Activated CD4-positive, alpha-beta T cell treated with anti-CD3 and anti-CD28 coated beads, Interleukin-2, Interleukin-6, amounts not matched to agents 100 ng/mL and 50 ng/mL, durations not matched to agents 16 hours and 8 hours (primary cell): ENCODE data around the gene ZNF460.

Source experiments
- DNase-seq: peaks from one replicate; pipeline ENCODE4 v3.0.0-alpha.2; 2020

ZNF460 gene

DNA sequence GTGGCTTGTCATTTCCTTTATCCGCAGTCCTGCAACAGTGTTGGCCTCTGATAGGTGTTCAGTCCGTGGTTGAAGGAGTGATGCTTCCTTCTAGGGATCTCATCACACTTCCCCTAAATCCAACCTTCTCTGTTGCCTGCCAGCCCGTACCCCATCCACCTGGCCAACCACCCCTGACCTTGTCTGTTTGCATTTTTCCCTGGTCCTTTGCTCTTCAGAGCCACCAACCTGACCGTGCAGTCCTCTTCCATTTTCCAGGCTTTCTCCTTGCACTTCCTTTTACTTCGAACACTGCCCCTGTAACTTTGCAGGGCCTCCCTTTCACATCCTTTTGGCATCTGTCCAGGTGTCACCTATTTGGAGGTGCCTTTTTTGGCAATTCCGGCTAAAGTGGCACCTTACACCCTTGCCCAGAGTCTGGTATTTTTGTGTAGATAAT is 696 bp downstream of the ZNF460 start:
- peak; percentile 24 for DNase-seq

DNA sequence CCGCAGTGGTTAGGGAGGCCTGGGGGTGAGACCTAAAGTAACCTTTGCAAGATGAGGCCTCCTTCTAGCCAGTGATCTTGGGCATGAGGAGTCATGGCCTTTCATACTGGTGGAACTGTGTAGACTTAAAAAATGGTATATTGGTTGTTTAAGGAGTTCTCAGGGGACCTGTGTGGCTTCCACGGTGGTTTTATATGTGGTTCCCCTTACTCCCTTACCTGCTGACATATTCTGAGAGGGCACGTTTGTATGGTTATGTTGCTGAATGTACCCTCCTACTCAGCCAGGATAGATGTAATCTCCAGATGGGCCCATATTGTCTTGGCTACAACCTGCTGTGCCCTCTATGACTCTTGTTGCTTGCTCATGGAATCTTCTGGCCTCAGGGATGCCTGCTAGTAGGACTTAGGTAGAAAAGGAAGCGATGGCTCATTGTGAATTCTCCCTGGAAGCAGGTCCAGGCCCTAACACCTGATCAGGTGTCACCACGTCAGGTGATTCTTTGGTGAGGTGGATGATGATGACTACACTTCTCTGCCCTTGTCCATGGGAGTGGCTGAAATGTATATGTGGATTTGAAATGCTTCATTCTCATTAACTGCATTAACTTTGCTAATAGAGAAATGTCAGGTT is 1.8 kb downstream of the ZNF460 start:
- DNase-seq = peak; percentile 36

DNA sequence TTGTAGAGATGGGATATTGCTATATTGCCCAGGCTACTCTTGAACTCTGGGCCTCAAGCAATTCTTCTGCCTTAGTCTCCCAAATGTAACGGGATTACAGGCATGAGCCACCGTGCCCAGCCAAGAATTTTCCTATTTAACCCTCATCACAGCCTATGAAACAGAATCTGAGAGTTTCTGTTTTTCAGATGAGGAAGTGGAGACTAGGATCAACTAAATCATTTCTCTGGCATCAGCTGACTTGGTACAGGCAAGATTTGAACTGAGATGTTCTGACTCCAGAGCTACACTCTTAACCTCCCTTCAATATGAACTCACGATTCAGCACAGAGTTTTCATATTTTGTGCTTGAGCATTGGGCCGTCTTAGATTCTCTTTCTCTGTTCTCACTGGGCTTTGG is 8.1 kb downstream of the ZNF460 start:
- DNase-seq = no peak

DNA sequence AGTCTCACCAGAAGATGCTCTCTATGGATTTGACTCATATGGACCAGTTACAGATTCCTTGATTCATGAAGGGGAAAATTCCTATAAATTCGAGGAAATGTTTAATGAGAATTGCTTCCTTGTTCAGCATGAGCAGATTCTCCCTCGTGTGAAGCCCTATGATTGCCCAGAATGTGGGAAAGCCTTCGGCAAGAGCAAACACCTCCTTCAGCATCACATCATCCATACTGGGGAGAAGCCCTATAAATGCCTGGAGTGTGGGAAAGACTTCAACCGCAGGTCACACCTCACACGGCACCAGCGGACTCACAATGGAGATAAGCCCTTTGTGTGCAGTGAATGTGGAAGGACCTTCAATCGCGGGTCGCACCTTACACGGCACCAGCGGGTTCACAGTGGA is 10.7 kb downstream of the ZNF460 start:
- no peak for DNase-seq

DNA sequence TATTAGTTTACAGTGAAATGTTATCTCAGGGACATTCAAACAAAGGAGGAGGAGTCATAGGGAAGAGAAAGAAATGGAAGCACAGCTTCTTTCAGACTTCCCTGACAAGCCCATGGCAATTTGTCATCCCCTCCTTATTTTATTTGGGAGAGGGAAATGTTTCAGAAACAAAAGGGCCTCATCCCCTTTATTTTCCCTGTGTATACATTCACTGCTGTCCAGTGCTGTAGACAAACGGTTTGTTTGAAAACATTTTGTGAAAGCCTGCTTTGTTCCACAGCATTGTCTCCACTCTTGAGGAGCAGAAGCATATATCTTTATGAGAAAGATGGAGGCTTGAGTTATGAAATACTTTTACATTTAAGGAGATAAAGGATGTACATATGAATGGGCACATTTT is 12.3 kb downstream of the ZNF460 start:
- no peak for DNase-seq

DNA sequence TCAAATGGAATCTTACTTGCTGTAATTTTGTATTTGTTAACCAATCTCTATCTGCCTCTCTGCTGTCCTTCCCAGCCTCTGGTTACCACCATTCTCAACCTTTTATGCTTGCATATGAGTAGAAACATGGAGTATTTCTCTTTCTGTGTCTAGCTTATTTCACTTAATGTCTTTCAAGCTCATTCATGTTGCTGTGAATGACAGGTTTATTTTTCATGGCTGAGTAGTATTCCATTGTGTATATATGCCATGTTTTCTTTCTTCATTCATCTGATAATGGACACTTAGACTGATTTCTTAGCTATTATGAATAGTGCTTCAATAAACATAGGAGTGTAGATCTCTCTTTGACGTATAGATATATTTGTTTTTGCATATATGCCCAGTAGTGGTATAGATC is 13.4 kb downstream of the ZNF460 start:
- DNase-seq = no peak

DNA sequence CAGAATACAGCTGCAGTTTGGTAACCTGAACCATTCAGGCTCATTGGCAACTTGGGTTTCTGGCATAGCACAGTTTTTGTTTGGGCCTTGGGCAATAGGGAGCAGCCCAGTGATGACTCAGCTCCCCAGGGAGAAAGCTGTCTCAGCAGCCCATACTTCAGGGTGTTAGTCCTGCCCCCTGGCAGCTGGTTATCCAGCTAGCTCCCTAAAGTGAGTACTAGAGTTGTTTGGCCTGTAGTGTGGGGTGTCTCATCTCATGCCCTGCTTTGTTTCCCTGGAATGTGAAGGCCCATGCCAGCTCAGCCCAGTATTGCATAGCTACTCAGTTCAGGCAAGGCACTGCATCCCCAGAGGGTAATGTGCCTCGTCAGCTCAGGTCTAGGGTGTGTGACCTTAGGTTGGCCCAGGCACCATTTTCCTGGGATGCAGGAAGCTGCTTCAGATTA is 21.8 kb downstream of the ZNF460 start:
- DNase-seq = no peak

DNA sequence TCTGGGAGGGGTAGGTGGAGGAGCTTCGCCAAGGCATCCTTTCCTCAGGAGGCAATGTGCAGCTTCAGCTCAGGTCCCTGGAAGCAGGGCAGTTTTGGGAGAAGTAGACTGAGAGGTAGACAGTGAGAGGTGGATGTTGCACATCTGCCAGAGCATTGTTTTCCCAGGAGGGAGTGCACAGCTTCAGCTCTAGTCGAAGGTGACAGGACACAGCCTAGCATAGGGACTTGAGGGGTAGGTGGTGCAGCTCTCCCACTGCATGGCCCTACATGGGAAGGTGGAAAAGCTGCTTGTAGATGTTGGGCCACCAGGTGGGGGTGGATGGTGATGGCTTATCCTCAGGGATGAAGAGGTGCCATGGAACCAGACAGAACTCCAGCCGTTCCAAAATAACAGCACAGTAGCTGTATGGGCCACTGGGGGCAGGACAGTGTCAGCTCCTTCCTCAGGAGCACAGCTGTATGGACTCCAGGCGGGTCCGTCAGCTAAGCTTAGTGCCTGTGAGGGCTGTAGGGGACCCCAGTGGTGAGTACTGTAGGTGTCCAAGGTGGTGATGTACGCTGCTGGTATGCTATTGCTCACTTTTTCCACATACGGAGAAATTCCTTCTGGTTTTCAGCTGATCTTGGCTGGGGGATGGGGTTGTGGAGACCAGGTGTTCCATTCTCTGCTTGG is 22.6 kb downstream of the ZNF460 start:
- DNase-seq = no peak

DNA sequence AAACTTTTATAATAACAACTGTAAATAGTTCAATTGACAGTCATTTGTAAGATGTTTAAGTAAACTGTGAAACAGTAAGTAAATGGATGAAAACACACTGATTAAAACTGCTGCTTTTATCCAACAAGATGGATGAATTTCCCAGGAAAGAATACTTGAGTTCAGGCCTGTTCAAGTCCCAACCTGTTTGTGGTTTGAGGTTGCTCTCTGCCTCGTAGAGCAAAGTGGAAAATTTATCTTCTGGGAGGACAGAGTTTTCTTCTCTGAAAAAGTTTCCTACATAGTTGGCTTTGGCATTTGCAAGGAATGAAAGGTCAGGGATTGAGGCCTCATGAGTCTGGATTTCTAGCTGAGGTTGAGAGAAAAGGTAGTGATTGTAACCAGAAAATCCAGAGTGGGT is 24.8 kb downstream of the ZNF460 start:
- DNase-seq = no peak

DNA sequence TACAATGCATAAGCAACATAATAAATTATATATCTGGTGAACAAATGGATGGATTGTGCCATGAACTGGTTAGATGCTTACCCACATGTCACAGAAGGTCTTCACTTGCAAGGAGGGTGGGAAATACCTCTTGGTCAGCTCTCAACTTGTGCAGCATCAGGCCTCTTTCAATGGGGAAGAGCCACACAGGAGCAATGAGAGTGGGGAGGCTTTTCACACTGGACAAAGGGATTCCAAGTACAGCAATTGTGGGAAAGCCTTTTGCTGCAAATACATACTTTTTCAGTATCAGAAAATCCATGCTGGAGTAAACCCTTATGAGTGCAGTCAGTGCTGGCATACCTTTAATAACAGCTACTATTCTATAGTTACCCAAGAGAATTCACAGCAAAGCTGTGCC is 28.2 kb downstream of the ZNF460 start:
- no peak for DNase-seq

DNA sequence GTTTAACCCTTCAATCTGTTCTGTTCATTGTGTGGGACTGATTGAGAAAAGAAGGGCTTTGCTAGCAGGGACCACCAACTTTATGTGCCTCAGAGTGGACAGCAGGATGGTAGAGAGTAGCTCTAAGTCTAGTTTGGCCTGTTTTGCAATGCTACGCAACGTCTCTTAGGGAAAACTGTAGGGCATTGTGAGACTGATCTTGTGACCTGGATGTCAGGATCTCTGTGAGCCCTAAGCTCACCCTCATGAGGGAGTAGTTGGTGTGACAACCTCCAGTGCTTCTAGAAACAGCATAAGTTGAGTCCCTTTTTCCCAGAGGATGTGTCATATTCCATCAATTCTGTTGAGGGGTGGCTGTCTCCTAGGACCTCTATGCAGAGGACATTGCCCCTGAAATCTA is 30.5 kb downstream of the ZNF460 start:
- no peak for DNase-seq

DNA sequence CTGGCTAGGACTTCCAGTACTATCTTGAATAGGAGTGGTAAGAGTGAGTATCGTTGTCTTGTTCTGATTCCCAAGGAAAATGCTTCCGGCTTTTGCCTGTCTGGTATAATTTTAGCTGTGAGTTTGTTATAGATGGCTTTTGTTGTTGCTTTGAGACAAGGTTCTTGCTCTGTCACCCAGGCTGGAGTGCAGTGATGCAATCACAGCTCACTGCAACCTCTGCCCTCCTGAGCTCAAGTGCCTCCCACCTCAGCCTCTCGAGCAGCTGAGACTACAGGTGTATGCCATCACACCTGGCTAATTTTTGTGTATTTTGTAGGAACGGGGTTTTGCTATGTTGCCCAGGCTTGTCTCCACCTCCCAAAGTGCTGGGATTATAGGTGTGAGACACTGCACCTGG is 33.9 kb downstream of the ZNF460 start:
- no peak for DNase-seq

DNA sequence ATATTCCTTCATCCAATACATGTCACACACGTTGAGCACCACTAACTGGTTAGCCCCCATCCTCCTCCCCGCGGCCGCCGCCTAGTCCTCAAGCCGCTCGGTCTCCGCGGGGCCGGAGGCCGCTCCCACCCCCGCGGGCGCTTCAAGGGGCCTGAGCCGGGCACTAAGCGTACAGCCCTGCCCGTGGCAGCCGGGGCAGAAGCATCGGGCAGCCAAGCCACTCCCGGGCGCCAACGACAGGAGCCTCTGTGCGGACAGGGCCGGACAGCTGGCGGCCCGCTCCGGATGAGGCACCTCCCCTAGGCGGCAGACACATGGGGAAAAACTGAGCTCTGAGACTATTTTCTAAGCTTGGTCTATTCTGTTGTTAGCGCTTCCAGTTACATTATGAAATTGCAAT is 37.2 kb downstream of the ZNF460 start:
- no peak for DNase-seq

DNA sequence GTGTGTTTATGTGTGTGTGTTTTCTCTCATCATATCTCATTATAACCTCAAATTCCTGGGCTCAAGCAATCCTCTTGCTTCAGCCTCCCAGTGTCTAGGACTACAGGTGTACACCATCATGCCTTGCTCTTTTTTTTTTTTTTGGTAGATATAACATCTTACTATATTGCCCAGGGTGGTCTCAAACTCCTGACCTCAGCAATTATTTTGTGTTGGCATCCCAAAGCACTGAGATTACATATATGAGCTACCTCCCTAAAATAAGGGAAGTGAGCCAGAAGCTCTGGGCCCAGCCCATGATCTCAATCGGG is 39.5 kb downstream of the ZNF460 start:
- no peak for DNase-seq

DNA sequence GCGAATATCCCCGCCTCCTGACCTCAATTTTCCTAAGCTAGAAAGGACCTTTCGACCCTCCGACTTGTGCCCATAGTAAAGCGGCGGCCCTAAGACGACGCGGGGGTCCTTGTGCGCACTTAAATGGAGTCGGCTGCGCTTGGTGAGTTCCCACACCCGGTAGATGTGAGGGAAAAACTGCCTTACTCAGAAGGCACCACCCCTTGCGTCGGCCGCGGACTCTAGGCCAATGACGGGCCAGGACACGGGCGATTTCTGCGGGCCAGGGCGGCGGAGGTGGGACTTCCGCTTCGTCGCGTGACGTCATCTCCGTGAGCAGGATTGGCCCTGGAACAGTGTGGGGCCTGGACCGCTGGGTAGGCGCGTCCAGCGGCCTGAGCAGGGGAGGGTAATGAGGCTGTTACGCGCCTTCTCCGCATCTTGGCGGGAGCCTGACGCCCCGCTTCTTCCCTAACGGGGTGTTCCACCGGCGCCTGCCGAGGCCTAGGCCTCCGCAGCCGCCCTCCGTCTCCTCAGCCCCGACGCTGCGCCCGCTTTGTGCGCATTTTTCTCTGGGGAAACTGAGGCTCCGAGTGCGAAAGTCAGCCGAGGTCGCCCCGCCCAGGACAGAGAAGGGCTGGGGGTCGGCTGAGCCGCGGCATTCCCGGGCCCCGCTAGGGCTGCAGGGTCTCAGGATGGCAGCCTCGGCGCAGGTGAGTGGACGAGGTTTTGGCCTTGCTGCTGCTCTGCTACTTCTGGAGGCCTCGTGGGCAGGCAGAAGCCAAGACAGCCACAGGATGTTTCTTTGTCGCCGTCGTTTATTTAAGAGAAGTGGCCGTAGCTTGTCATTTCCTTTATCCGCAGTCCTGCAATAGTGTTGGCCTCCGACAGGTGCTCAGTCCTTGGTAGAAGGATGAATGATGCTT is 40.1 kb downstream of the ZNF460 start, which contains the start of gene ZNF543:
Gene ZNF543 (plus strand): TSS at position 293 of the 905 bp plus-strand sequence. CDS start 382 bp downstream, at position 675.
- peak; percentile 96 for DNase-seq

DNA sequence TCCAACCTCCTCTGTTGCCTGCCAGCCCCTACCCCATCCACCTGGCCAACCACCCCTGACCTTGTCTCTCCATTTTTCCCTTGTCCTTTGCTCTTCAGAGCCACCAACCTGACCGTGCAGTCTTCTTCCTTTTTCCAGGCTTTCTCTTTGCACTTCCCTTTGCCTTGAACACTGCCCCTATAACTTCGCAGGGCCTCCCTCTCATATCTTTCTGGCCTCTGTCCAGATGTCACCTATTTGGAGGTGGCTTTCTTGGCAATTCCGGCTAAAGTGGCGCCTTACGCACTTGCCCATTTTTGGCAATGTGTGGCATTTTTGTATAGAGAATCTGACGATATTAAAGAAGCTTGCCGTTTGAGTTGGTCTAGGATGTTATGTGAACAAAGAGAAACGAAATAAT is 40.8 kb downstream of the ZNF460 start:
- no peak for DNase-seq

DNA sequence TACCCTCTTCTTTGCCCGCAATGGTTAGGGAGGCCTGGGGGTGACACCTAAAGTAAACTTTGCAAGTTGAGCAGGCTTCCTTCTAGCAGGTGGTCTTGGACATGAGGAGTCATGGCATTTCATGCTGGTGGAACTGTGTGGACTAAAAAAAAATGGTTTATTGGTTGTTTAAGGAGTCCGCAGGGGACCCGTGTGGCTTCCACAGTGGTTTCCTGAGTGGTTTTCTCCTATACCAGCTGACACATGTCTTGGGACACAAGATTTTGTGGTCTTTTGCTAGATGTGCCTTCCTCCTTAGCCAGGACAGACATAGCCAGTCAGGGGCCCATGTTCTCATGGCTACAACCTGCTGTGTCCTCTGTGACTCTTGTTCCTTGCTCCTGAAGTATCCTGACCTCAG is 41.5 kb downstream of the ZNF460 start:
- peak; percentile 6 for DNase-seq

DNA sequence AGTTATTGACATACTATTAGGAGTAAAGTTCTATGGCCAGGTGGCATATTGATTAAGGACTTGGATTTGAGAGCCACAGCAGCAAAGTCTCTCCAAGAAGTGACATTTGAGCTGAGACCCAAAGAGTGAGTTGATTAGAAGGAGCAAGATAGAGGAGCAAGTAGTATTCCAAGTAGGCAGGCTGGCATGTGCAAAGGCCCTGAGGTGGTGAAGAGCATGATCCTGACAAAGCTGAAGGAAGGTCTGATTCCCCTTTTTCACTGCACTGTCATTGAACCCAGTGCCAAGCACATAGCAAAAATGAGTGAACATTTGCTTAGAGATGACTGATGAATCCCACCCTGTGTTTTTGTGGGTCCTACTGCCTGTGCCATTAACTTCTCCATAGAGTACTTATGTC is 44.7 kb downstream of the ZNF460 start:
- DNase-seq = no peak

DNA sequence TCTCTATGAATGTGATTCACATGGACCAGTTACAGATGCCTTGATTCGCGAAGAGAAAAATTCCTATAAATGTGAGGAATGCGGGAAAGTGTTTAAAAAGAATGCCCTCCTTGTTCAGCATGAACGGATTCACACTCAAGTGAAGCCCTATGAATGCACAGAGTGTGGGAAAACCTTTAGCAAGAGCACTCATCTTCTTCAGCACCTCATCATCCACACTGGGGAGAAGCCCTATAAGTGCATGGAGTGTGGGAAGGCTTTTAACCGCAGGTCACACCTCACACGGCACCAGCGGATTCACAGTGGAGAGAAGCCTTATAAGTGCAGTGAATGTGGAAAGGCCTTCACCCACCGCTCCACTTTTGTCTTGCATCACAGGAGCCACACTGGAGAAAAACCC is 47.7 kb downstream of the ZNF460 start:
- DNase-seq = no peak

DNA sequence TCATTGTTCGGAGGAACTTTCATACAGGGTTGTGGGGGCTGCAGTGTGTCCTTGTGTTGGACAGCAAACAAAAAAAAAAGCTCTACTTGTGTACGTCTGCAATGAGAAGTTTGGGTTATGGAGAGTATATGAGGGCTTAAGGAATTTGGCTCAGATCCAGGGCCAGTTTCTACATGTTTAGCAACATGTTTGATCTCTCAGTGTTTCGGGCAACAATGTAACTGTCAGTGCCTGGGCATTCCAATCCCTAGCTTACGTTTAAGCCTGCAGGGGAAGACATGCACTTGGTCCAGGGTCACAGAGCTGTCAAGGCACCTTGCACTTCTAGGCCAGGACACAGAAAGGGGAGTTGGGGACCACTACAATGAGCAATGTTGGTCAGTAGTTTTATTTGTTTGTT is 53.9 kb downstream of the ZNF460 start:
- DNase-seq = no peak

DNA sequence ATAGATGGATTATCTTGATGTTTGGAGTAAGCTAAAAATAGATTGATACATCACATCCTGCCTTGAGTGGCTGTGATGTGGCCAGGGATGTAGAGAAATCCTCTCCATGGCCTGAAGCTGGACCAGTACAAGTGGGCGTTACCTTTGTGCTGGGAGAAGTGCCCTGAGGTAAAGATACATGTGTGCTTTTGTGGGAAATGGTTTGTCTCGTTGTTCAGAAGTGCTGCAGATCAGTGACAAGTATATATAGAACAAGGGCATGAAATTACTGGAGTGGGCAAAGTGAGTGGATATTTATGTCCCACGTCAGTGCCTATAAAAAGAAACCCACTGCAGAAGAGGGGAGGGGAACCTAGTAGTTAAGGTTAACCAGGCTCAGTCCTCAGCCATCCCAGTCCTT is 58.6 kb downstream of the ZNF460 start:
- DNase-seq = no peak

DNA sequence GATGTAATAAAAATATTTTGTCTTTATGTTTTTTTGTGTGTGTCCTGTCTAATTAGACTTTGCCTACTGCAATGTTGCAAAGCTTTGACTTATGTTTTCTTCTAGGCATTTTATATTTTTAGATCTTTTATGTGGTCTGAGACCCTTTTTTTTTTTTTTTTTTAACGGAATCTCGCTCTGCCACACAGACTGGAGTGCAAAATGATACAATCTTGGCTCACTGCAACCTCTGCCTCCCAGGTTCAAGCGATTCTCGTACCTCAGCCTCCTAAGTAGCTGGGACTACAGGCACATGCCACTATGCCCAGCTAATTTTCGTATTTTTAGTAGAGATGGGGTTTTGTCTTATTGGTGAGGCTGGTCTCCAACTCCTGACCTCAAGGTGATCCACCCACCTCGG is 62.3 kb downstream of the ZNF460 start:
- DNase-seq = no peak
